Esophagus squamous epithelium (tissue), 4 donors: ENCODE data around the gene FIGLA.

ENCODE experiments used
- POLR2A ChIP-seq, 4 donors: fragments of 450-650 bp; IDR thresholded peaks; one replicate each; pipeline ENCODE4 v1.6.1; 2017; ENCODE audit warnings: antibody characterized with exemption in 4 of 4, mild to moderate bottlenecking in 4 of 4, moderate library complexity in 3 of 4
- TF ChIP-seq, protein P1 (sequence below), 6 experiments: fragments of 450-650 bp in 4 of 6; fragments of 200-600 bp in 2 of 6; sonication (generic) in 2 of 6; IDR thresholded peaks; one replicate each; pipeline ENCODE4 v1.5.1; 2016 to 2019; ENCODE audit warnings: antibody characterized with exemption in 6 of 6, mild to moderate bottlenecking in 4 of 6, moderate library complexity in 4 of 6

DNA sequence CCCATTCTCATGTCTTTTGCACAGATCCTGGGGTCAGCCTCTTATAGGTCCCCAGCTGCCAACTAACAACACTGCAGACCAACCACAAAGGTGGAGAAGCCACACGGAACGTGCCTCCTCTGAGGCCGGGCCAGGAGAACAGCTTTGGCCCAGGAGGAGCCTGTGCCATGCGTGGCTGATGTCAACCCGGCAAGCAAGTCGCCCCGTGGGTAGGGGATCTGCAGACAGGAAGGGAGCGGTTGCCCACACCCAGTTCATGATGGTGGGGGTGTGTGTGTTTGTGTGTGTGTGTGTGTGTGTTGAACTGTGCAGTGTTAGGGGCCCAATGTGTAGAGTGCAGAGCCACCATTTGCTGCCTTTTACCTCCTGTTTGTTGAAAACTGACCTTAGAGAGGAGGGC lies 32.4 kb upstream of the FIGLA start:
- TF ChIP-seq, protein P1, sequence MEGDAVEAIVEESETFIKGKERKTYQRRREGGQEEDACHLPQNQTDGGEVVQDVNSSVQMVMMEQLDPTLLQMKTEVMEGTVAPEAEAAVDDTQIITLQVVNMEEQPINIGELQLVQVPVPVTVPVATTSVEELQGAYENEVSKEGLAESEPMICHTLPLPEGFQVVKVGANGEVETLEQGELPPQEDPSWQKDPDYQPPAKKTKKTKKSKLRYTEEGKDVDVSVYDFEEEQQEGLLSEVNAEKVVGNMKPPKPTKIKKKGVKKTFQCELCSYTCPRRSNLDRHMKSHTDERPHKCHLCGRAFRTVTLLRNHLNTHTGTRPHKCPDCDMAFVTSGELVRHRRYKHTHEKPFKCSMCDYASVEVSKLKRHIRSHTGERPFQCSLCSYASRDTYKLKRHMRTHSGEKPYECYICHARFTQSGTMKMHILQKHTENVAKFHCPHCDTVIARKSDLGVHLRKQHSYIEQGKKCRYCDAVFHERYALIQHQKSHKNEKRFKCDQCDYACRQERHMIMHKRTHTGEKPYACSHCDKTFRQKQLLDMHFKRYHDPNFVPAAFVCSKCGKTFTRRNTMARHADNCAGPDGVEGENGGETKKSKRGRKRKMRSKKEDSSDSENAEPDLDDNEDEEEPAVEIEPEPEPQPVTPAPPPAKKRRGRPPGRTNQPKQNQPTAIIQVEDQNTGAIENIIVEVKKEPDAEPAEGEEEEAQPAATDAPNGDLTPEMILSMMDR (IDR thresholded peaks at IDR 0.05) = no peak
- TF ChIP-seq POLR2A (IDR thresholded peaks at IDR 0.05) = no peak
